GM12878 (cell line): ENCODE data around the gene ARHGEF6. TPM values are rescaled to one million over a fixed set of nuclear protein-coding genes. Genes with fewer than 3 reads are reported as not detected.

Experiments
- BCL3 ChIP-seq: IDR thresholded peaks from 2 replicates; pipeline ENCODE4 v1.6.1; 2011; ENCODE audit warnings: borderline replicate concordance, low read depth, mild to moderate bottlenecking, moderate library complexity, low read length; ENCODE audit not compliant: insufficient read depth, poor library complexity, severe bottlenecking
- CEBPZ ChIP-seq: fragments of 150-350 bp; IDR thresholded peaks from 2 replicates; pipeline ENCODE4 v1.6.1; 2016; ENCODE audit warnings: low read depth, low read length
- LARP7 ChIP-seq: fragments of 450-650 bp; IDR thresholded peaks from 2 replicates; pipeline ENCODE4 v1.6.1; 2017; ENCODE audit warnings: mild to moderate bottlenecking
- NR2C2 ChIP-seq: IDR thresholded peaks from 2 replicates; pipeline ENCODE4 v1.6.1; 2011; ENCODE audit warnings: borderline replicate concordance, low read depth; ENCODE audit not compliant: control insufficient read depth, insufficient read length
- SMAD1 ChIP-seq: fragments of 450-650 bp; IDR thresholded peaks from 2 replicates; pipeline ENCODE4 v1.6.1; 2018; ENCODE audit warnings: mild to moderate bottlenecking, low read depth; ENCODE audit not compliant: partially characterized antibody
- TBL1XR1 ChIP-seq: IDR thresholded peaks from 2 replicates; pipeline ENCODE4 v1.6.1; 2012; ENCODE audit warnings: low read depth, low read length, improper control_type of control experiment
- polyA plus RNA-seq, 11 experiments: library from polyadenylated mRNA; depleted of rRNA in 4 of 11; unstranded in 6 of 11; stranded (reverse) in 5 of 11; fragments of >200 nt; fragmentation: Nextera tagmentation in 4 of 11; fragmentation: Illumina TruSeq in 1 of 11; extraction: Ambion mirVana in 4 of 11; extraction: Trizol in 1 of 11; gene quantifications; 1 replicate in 1 of 11; 2 replicates in 10 of 11; pipeline versions ENCODE4 v1.2.1 to v1.2.3, GENCODE V29; 2011 to 2016; ENCODE audit warnings: inconsistent platforms in 2 of 11, missing spikeins in 2 of 11, low read depth in 1 of 11
- total RNA-seq, 4 experiments: library from RNA; depleted of rRNA in 3 of 4; stranded (reverse); fragments of >200 nt in 3 of 4; fragmentation: Illumina TruSeq in 1 of 4; extraction: Trizol in 1 of 4; gene quantifications; 2 replicates each; pipeline versions ENCODE4 v1.2.1 to v1.2.3, GENCODE V29; 2013 to 2021

ARHGEF6 gene
- total and polyA plus RNA-seq, 10 of the 15 experiments (the other 5 are each of a cell fraction or from before 2014, with no cell fraction given): 5.4 to 29.7 (median 18.0) TPM

- TF ChIP-seq CEBPZ (no peak), LARP7 (no peak), BCL3 (no peak), SMAD1 (no peak), NR2C2 (no peak), TBL1XR1 (no peak)
- TF ChIP-seq, all 136 proteins: peak for 0
Observed at GRCh38 chrX:136712650-136713310, 68.0 kb downstream of the ARHGEF6 start (continued).
